GM21526 (cell line): Measurements from ENCODE around the gene APOOL.
A peak's percentile ranks its signal among the peaks of the same experiment; 100 is the strongest.
"Not testable (repeated sequence)": the region's sequence is repeated elsewhere in the genome, so short reads cannot be mapped to it uniquely, and the experiment has no call there.

Experiments used
- ATAC-seq: cut with Tn5 transposase; IDR thresholded peaks from one replicate; pipeline ENCODE4 v1.9.1; 2021; ENCODE audit warnings: moderate library complexity; ENCODE audit not compliant: unreplicated experiment, low FRiP score

The APOOL gene

GRCh38 chrX:85077247-85077646 is 73.6 kb downstream of the APOOL start:
- ATAC-seq, result not testable (repeated sequence)

GRCh38 chrX:85084770-85085393 is 81.2 kb downstream of the APOOL start:
- peak; percentile 91 for ATAC-seq

GRCh38 chrX:85089321-85089840 is 85.7 kb downstream of the APOOL start:
- ATAC-seq, result no peak

GRCh38 chrX:85107407-85107806 is 103.7 kb downstream of the APOOL start:
- no peak for ATAC-seq

- ATAC-seq, result no peak
Measured at GRCh38 chrX:85108165-85108564, 104.5 kb downstream of the APOOL start.

- peak; percentile 60 for ATAC-seq
Measured at GRCh38 chrX:85109235-85109634, 105.6 kb downstream of the APOOL start.

- no peak for ATAC-seq
Measured at GRCh38 chrX:85111347-85111746, 107.7 kb downstream of the APOOL start.

GRCh38 chrX:85112293-85112692 is 108.6 kb downstream of the APOOL start:
- ATAC-seq, result no peak

GRCh38 chrX:85113746-85114145 is 110.1 kb downstream of the APOOL start:
- no peak for ATAC-seq

- ATAC-seq, result no peak
Measured at GRCh38 chrX:85114171-85114570, 110.5 kb downstream of the APOOL start.

- no peak for ATAC-seq
Measured at GRCh38 chrX:85114776-85115175, 111.1 kb downstream of the APOOL start.

GRCh38 chrX:85115252-85115651 is 111.6 kb downstream of the APOOL start:
- ATAC-seq, result no peak

- no peak for ATAC-seq
Measured at GRCh38 chrX:85136409-85136808, 132.7 kb downstream of the APOOL start.

- no peak for ATAC-seq
Measured at GRCh38 chrX:85139422-85139821, 135.7 kb downstream of the APOOL start.

- no peak for ATAC-seq
Measured at GRCh38 chrX:85140964-85141363, 137.3 kb downstream of the APOOL start.
